Mammary epithelial cell (primary cell): ENCODE data around the gene CAPN2.

Experiments used
- CTCF ChIP-seq, 2 donors: IDR thresholded peaks in 1 of 2; conservative IDR thresholded peaks in 1 of 2; 2 replicates each; pipeline ENCODE4 v1.5.1; 2011 to 2012; ENCODE audit warnings: inconsistent platforms in 2 of 2, low read length in 2 of 2, mild to moderate bottlenecking in 2 of 2, control low read depth in 1 of 2, low read depth in 1 of 2; ENCODE audit not compliant: insufficient read depth in 1 of 2; ENCODE audit errors: extremely low read depth in 1 of 2
- EZH2 ChIP-seq: IDR thresholded peaks from 2 replicates; pipeline ENCODE4 v1.6.1; 2012; ENCODE audit warnings: low read length, inconsistent platforms, borderline replicate concordance

GRCh38 chr1:223709598-223709997, 2.7 kb upstream of the CAPN2 start:
- peak; percentile 36 to 37 for TF ChIP-seq CTCF (conservative IDR thresholded peaks at IDR 0.05 in 1 of 2, IDR thresholded peaks at IDR 0.05 in 1 of 2; ENCODE audit: extremely low read depth in 1 of 2, insufficient read depth in 1 of 2, low read depth in 1 of 2, low read length in 2 of 2)
- no peak for TF ChIP-seq EZH2
